ENCODE measurements around the gene RBM7. TPM values are rescaled to one million over a fixed set of nuclear protein-coding genes. Genes with fewer than 3 reads are reported as not detected.

Gene RBM7
- 10 to 100 TPM; 10.5 to 27.3 (median 15.3) TPM for total RNA-seq
- long read RNA-seq, full-length matches to known transcripts, result 6 of 7 reads
- long read RNA-seq, partial matches to known transcripts, result 1 of 7 reads
- long read RNA-seq, other reads (novel, unspliced or antisense), result 0 of 7 reads

GRCh38 chr11:114400216-114400914 lies at the start of gene RBM7, which contains the start of gene C11orf71:
Gene RBM7, plus strand, starts transcription at chr11:114400666. Its CDS starts 6 bp downstream, at chr11:114400672.
Gene C11orf71, minus strand, starts transcription at chr11:114400511. Its CDS starts 180 bp downstream, at chr11:114400331.
- peak within 1 kb of the TSS; percentile 56 to 78 (median 64) for H3K4me3 ChIP-seq
- peak; percentile 92 to 96 (median 94) for ATAC-seq
- TF ChIP-seq CTCF (IDR thresholded peaks at IDR 0.05) (peak in 1 of 4 donors; percentile 5), POLR2A (IDR thresholded peaks at IDR 0.05) (peak; percentile 98)
- no peaks in the 10 kb centered on the region for H3K9me3 ChIP-seq
- H3K27me3 ChIP-seq, result no peaks in the 10 kb centered on the region
- peak; percentile 99 for DNase-seq
- H3K4me1 ChIP-seq, result peaks cover 0 to 47% (median 6%) of the 10 kb centered on the region in 4 donors
- peak within 1 kb of the TSS; percentile 97 to 99 (median 97) for H3K27ac ChIP-seq
- WGBS (ENCODE audit: insufficient coverage, low coverage, low lambda C conversion rate, missing lambda C conversion rate), result 0% methylated on average over 10 of the region's 65 CpGs
- intact Hi-C loops (cut with DNase I), result no loop called here
- no peaks in the 10 kb centered on the region for H3K36me3 ChIP-seq

- H3K27me3 ChIP-seq, result no peaks in the 10 kb centered on the region
- H3K9me3 ChIP-seq, result no peaks in the 10 kb centered on the region
- no peak for DNase-seq
- no peaks in the 10 kb centered on the region for H3K4me1 ChIP-seq
- ATAC-seq, result no peak
- intact Hi-C loops (cut with DNase I), result no loop called here
- TF ChIP-seq POLR2A (IDR thresholded peaks at IDR 0.05), result no peak
- 66% methylated on average over 3 of the region's 3 CpGs for WGBS (ENCODE audit: insufficient coverage, low coverage, low lambda C conversion rate, missing lambda C conversion rate)
- H3K36me3 ChIP-seq, result no peaks in the 10 kb centered on the region
- no peak overlapping the region for H3K27ac ChIP-seq
- no peak overlapping the region for H3K4me3 ChIP-seq
Measured at GRCh38 chr11:114353443-114353842, 47.0 kb upstream of the RBM7 start.

GRCh38 chr11:114354076-114354475 lies 46.4 kb upstream of the RBM7 start:
- no peak for ATAC-seq
- WGBS (ENCODE audit: insufficient coverage, low coverage, low lambda C conversion rate, missing lambda C conversion rate), result 79% methylated on average over 3 of the region's 3 CpGs
- Histone ChIP-seq H3K4me3 (no peak overlapping the region), H3K9me3 (no peaks in the 10 kb centered on the region), H3K27me3 (no peaks in the 10 kb centered on the region), H3K27ac (no peak overlapping the region), H3K36me3 (no peaks in the 10 kb centered on the region), H3K4me1 (no peaks in the 10 kb centered on the region)
- DNase-seq, result no peak
- intact Hi-C loops (cut with DNase I), result no loop called here
- TF ChIP-seq POLR2A (IDR thresholded peaks at IDR 0.05) (no peak), CTCF (IDR thresholded peaks at IDR 0.05) (no peak)

- Histone ChIP-seq H3K36me3 (no peaks in the 10 kb centered on the region), H3K27me3 (no peaks in the 10 kb centered on the region), H3K27ac (no peak overlapping the region), H3K4me1 (no peaks in the 10 kb centered on the region), H3K4me3 (no peak overlapping the region), H3K9me3 (no peaks in the 10 kb centered on the region)
- TF ChIP-seq CTCF (IDR thresholded peaks at IDR 0.05) (no peak), POLR2A (IDR thresholded peaks at IDR 0.05) (no peak)
- DNase-seq (no peak), ATAC-seq (peak in 2 of 4 donors; percentile 47 to 67)
- 64% methylated on average over 1 of the region's 1 CpG for WGBS (ENCODE audit: insufficient coverage, low coverage, low lambda C conversion rate, missing lambda C conversion rate)
- intact Hi-C loops (cut with DNase I), result no loop called here
Measured at GRCh38 chr11:114358716-114359115, 41.8 kb upstream of the RBM7 start.

GRCh38 chr11:114359342-114359741 lies 41.1 kb upstream of the RBM7 start:
- no peak overlapping the region for H3K27ac ChIP-seq
- no peaks in the 10 kb centered on the region for H3K4me1 ChIP-seq
- H3K36me3 ChIP-seq, result no peaks in the 10 kb centered on the region
- no peaks in the 10 kb centered on the region for H3K27me3 ChIP-seq
- intact Hi-C loops (cut with DNase I), result no loop called here
- H3K4me3 ChIP-seq, result no peak overlapping the region
- no peak for DNase-seq
- TF ChIP-seq CTCF (IDR thresholded peaks at IDR 0.05) (no peak), POLR2A (IDR thresholded peaks at IDR 0.05) (no peak)
- H3K9me3 ChIP-seq, result no peaks in the 10 kb centered on the region
- no peak for ATAC-seq

All from right lobe of liver (tissue), 6 donors.